Neural cell (in vitro differentiated cells): ENCODE measurements around the gene FHDC1.

ENCODE experiments used
- EZH2 ChIP-seq: fragments of 200-600, 300-800 bp; shearing (Covaris generic), sonication (generic); IDR thresholded peaks from 2 replicates; pipeline ENCODE4 v1.6.1; 2014; ENCODE audit warnings: antibody characterized with exemption, low read length, borderline replicate concordance, mild to moderate bottlenecking; ENCODE audit not compliant: insufficient read depth, poor library complexity, severe bottlenecking
- POLR2AphosphoS5 ChIP-seq: IDR thresholded peaks from 2 replicates; pipeline ENCODE4 v1.6.1; 2012
- SMC3 ChIP-seq: fragments of 450-650 bp; conservative IDR thresholded peaks from 2 replicates; pipeline ENCODE4 v1.6.1; 2014; ENCODE audit warnings: antibody characterized with exemption, mild to moderate bottlenecking, moderate library complexity; ENCODE audit not compliant: poor library complexity
- TF ChIP-seq, protein P1 (sequence below): fragments of 450-650 bp; IDR thresholded peaks from 2 replicates; pipeline ENCODE4 v1.5.1; 2014; ENCODE audit warnings: antibody characterized with exemption, mild to moderate bottlenecking, moderate library complexity; ENCODE audit not compliant: poor library complexity, severe bottlenecking

DNA sequence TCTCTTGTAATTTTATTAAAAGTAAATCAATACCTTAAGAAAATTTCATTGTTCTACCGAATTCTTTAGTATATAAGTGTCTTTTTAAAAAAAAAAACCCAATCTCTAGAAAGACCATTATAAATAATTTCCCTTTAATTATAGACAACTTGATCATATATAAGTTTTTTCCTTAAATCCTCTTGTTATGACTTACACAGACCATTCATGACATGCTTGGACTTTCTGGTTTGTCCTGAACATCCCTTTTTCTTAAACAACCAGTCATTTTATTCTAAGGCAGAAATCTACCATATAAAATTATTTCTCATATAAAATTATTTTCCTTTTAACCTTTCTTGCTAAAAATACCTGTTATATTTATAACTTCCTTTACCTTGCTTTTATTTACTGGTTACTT is 15.4 kb upstream of the FHDC1 start:
- TF ChIP-seq, protein P1, sequence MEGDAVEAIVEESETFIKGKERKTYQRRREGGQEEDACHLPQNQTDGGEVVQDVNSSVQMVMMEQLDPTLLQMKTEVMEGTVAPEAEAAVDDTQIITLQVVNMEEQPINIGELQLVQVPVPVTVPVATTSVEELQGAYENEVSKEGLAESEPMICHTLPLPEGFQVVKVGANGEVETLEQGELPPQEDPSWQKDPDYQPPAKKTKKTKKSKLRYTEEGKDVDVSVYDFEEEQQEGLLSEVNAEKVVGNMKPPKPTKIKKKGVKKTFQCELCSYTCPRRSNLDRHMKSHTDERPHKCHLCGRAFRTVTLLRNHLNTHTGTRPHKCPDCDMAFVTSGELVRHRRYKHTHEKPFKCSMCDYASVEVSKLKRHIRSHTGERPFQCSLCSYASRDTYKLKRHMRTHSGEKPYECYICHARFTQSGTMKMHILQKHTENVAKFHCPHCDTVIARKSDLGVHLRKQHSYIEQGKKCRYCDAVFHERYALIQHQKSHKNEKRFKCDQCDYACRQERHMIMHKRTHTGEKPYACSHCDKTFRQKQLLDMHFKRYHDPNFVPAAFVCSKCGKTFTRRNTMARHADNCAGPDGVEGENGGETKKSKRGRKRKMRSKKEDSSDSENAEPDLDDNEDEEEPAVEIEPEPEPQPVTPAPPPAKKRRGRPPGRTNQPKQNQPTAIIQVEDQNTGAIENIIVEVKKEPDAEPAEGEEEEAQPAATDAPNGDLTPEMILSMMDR = no peak
- no peak for TF ChIP-seq POLR2AphosphoS5
- no peak for TF ChIP-seq EZH2
- TF ChIP-seq SMC3 = no peak
